Prostate gland (tissue), 2 donors: ENCODE measurements around the gene SLAMF8. TPM values are rescaled to one million over a fixed set of nuclear protein-coding genes. Genes with fewer than 3 reads are reported as not detected.

Source experiments
- DNase-seq: peaks from one replicate; pipeline ENCODE4 v3.0.0-alpha.2; 2019; ENCODE audit warnings: low spot score
- H3K27ac ChIP-seq, 2 donors: fragments of 200-600 bp; sonication (generic); 2 replicates each; pipeline ENCODE4 v1.5.1; 2017 to 2019
- H3K27me3 ChIP-seq: fragments of 200-600 bp; sonication (generic); replicated peaks from 2 replicates; pipeline ENCODE4 v1.5.1; 2019; ENCODE audit not compliant: insufficient read depth
- H3K36me3 ChIP-seq, 2 donors: fragments of 200-600 bp; sonication (generic); 1 replicate in 1 of 2; 2 replicates in 1 of 2; pipeline versions ENCODE4 v1.5.1 to v1.8.1; 2017 to 2019
- H3K4me1 ChIP-seq: fragments of 200-600 bp; sonication (generic); replicated peaks from 2 replicates; pipeline ENCODE4 v1.5.1; 2019
- H3K4me3 ChIP-seq, 2 donors: fragments of 200-600 bp; sonication (generic); 2 replicates each; pipeline ENCODE4 v1.5.1; 2017 to 2019
- H3K9me3 ChIP-seq: fragments of 200-600 bp; sonication (generic); 2 replicates; pipeline ENCODE4 v1.5.1; 2017
- CTCF ChIP-seq, 4 experiments: fragments of 200-600 bp in 2 of 4; fragments of 450-650 bp in 2 of 4; sonication (generic) in 2 of 4; IDR thresholded peaks; 1 replicate in 3 of 4; 2 replicates in 1 of 4; pipeline ENCODE4 v1.5.1; 2016 to 2019; ENCODE audit warnings: antibody characterized with exemption in 4 of 4, mild to moderate bottlenecking in 2 of 4, moderate library complexity in 2 of 4
- POLR2A ChIP-seq: fragments of 450-650 bp; IDR thresholded peaks from one replicate; pipeline ENCODE4 v1.6.1; 2016; ENCODE audit warnings: antibody characterized with exemption, mild to moderate bottlenecking
- POLR2AphosphoS5 ChIP-seq: sonication (generic); formaldehyde crosslinking; IDR thresholded peaks from one replicate; pipeline ENCODE4 v1.6.1; 2017; ENCODE audit warnings: antibody characterized with exemption
- WGBS: methylation state at CpG from one replicate; pipeline ENCODE4 v1.1.5; 2018; 5-methylcytosine and 5-hydroxymethylcytosine counted together
- intact Hi-C: fragments of 100-400 bp; cut with DNase I; formaldehyde crosslinking; loops from one replicate; pipeline ENCODE4 v1.14.2; 2022
- total RNA-seq, 2 donors: library from RNA; depleted of rRNA; stranded (reverse); fragments of >200 nt; gene quantifications; one replicate each; pipeline ENCODE4 v1.1.0, GENCODE V29; 2016

SLAMF8 gene
- total RNA-seq, 2 donors from 2014 or later = 1.1 to 1.2 TPM

- intact Hi-C loops = loop anchor here (10.0 kb wide), 1 partner anchor 75 kb away; the partner anchor contains the start of gene TAGLN2
- no peaks in the 10 kb centered on the region for H3K9me3 ChIP-seq
- no peak for DNase-seq
- TF ChIP-seq POLR2AphosphoS5 (no peak), POLR2A (no peak), CTCF (IDR thresholded peaks at IDR 0.05) (no peak)
- H3K27ac ChIP-seq = no peak overlapping the region
- H3K4me1 ChIP-seq = no peaks in the 10 kb centered on the region
- WGBS = 43% methylated on average over 2 of the region's 2 CpGs
- H3K36me3 ChIP-seq = no peaks in the 10 kb centered on the region
- H3K4me3 ChIP-seq = no peak overlapping the region
- no peaks in the 10 kb centered on the region for H3K27me3 ChIP-seq
These were observed 23.1 kb downstream of the SLAMF8 start for GRCh38 chr1:159849626-159850366.

GRCh38 chr1:159851407-159851806 is 24.7 kb downstream of the SLAMF8 start:
- 90% methylated on average over 1 of the region's 1 CpG for WGBS
- H3K4me3 ChIP-seq = no peak overlapping the region

GRCh38 chr1:159853417-159854115 is 26.9 kb downstream of the SLAMF8 start:
- Histone ChIP-seq H3K36me3 (no peaks in the 10 kb centered on the region), H3K27me3 (no peaks in the 10 kb centered on the region), H3K27ac (peak overlapping the region; percentile 84 to 87), H3K9me3 (no peaks in the 10 kb centered on the region), H3K4me1 (no peaks in the 10 kb centered on the region), H3K4me3 (peak overlapping the region; percentile 52 to 64)
- 21% methylated on average over 6 of the region's 6 CpGs for WGBS
- TF ChIP-seq POLR2A (no peak), CTCF (IDR thresholded peaks at IDR 0.05) (no peak), POLR2AphosphoS5 (no peak)
- DNase-seq = no peak
- intact Hi-C loops = loop anchor here (10.0 kb wide), 1 partner anchor 71 kb away; the partner anchor contains the start of gene TAGLN2

More at GRCh38 chr1:159851407-159851806, 24.7 kb downstream of the SLAMF8 start:
- no peak for TF ChIP-seq POLR2AphosphoS5
- H3K27me3 ChIP-seq = no peaks in the 10 kb centered on the region
- H3K4me1 ChIP-seq = no peaks in the 10 kb centered on the region
- H3K27ac ChIP-seq = no peak overlapping the region
- no peaks in the 10 kb centered on the region for H3K9me3 ChIP-seq
- intact Hi-C loops = loop anchor here (10.0 kb wide), 1 partner anchor 73 kb away; the partner anchor contains the start of gene TAGLN2
- no peak for DNase-seq
- no peaks in the 10 kb centered on the region for H3K36me3 ChIP-seq

GRCh38 chr1:159854116-159854692 is 27.5 kb downstream of the SLAMF8 start:
- intact Hi-C loops = loop anchor here (10.0 kb wide), 1 partner anchor 71 kb away; the partner anchor contains the start of gene TAGLN2
- Histone ChIP-seq H3K4me3 (peak overlapping the region; percentile 52 to 64), H3K4me1 (no peaks in the 10 kb centered on the region), H3K27ac (peak overlapping the region; percentile 84 to 87), H3K27me3 (no peaks in the 10 kb centered on the region), H3K9me3 (no peaks in the 10 kb centered on the region), H3K36me3 (no peaks in the 10 kb centered on the region)
- DNase-seq = peak; percentile 54
- WGBS = 2% methylated on average over 27 of the region's 31 CpGs
- TF ChIP-seq POLR2A (peak; percentile 32), POLR2AphosphoS5 (no peak), CTCF (IDR thresholded peaks at IDR 0.05) (no peak)

GRCh38 chr1:159854693-159855192 is 28.1 kb downstream of the SLAMF8 start:
- DNase-seq = peak; percentile 62

More at GRCh38 chr1:159854693-159855192, 28.1 kb downstream of the SLAMF8 start:
- intact Hi-C loops = loop anchor here (10.0 kb wide), 1 partner anchor 70 kb away; the partner anchor contains the start of gene TAGLN2
- TF ChIP-seq POLR2A (peak; percentile 82), CTCF (IDR thresholded peaks at IDR 0.05) (peak in 2 of 4 experiments; percentile 22 to 38), POLR2AphosphoS5 (peak; percentile 32)
- no peaks in the 10 kb centered on the region for H3K4me1 ChIP-seq
- WGBS = under 1% methylated on average over 37 of the region's 59 CpGs
- peak overlapping the region; percentile 52 to 64 for H3K4me3 ChIP-seq
- H3K27me3 ChIP-seq = no peaks in the 10 kb centered on the region
- H3K9me3 ChIP-seq = no peaks in the 10 kb centered on the region
- peak overlapping the region; percentile 84 to 87 for H3K27ac ChIP-seq
- no peaks in the 10 kb centered on the region for H3K36me3 ChIP-seq
